ENCODE results near the gene GRHL1. TPM values are rescaled to one million over a fixed set of nuclear protein-coding genes. Genes with fewer than 3 reads are reported as not detected.

GRHL1 gene
- total and polyA plus RNA-seq, 9 donors: 0.18 to 2.4 (median 0.63) TPM; not detected in 1

DNA sequence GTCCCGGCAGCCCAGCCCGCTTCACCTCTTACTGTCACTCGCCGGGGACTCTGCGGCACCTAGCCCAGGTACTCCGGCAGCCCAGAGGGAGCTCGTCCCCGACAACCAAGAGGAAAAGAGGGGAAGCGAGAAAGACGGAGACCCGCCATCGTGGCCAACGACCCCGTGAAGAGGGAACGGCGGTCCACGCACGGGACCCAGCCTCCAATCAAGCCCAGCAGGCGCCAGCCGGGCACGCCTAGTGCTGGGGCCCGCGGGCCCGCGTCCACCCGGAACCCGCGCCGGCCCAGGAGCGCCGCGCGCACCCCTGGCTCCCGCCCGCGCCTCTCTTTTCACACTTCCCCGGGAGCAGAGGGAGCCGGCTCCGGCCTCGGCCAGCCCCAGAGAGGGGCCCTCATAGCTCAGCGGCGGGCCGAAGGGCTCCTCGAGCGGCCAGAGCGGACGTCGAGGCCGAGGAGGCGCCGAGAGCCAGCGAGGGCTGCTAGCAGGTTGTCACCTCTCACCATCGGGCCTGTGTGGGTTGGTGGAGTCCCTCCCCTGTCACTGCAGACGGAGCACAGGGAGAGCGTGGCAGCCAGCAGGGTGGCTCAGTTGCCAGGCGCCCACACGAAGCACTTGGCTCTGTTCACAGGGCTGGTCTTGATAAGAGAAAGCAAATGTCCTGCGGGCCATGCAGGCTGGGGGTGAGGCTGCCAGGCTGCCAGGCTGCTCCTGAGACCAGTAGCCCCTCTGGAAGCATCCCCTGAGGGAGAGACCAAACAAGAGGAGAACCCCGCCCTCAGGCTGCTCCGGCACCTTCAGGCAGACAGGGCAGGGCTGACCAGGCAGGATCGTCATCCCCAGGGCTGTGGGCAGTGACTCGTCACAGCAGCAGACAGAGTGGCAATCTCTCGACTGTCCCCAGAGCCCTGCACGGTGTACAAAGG, 55.0 kb downstream of the GRHL1 start:
- H3K4me3 ChIP-seq: no peak overlapping the region
- DNase-seq: peak in 1 of 5 donors; percentile 50
- no peaks in the 10 kb centered on the region for H3K36me3 ChIP-seq
- intact Hi-C loops (cut with DNase I): no loop called here
- no peak overlapping the region for H3K27ac ChIP-seq
- H3K9me3 ChIP-seq: no peaks in the 10 kb centered on the region
- no peak for TF ChIP-seq EP300 (IDR thresholded peaks at IDR 0.05)
- TF ChIP-seq POLR2A (IDR thresholded peaks at IDR 0.05): no peak
- no peak for TF ChIP-seq CTCF (IDR thresholded peaks at IDR 0.05)
- no peaks in the 10 kb centered on the region for H3K27me3 ChIP-seq
- 43 to 54% (median 47%) methylated on average over 53 to 64 of the region's 64 CpGs for WGBS, 3 donors
- peaks cover 17% of the 10 kb centered on the region for H3K4me1 ChIP-seq (ENCODE audit: insufficient read depth)

- peak in 1 of 5 donors; percentile 21 for DNase-seq
- H3K4me1 ChIP-seq (ENCODE audit: insufficient read depth): peaks cover 17% of the 10 kb centered on the region
- no peaks in the 10 kb centered on the region for H3K36me3 ChIP-seq
- intact Hi-C loops (cut with DNase I): no loop called here
- no peaks in the 10 kb centered on the region for H3K27me3 ChIP-seq
- TF ChIP-seq POLR2A (IDR thresholded peaks at IDR 0.05) (no peak), CTCF (IDR thresholded peaks at IDR 0.05) (no peak), EP300 (IDR thresholded peaks at IDR 0.05) (no peak)
- no peak overlapping the region for H3K4me3 ChIP-seq
- H3K9me3 ChIP-seq: no peaks in the 10 kb centered on the region
- WGBS, 3 donors: 59 to 72% (median 72%) methylated on average over 8 to 9 of the region's 9 CpGs
- no peak overlapping the region for H3K27ac ChIP-seq
These were observed 55.9 kb downstream of the GRHL1 start for GRCh38 chr2:10007435-10007834.

DNA sequence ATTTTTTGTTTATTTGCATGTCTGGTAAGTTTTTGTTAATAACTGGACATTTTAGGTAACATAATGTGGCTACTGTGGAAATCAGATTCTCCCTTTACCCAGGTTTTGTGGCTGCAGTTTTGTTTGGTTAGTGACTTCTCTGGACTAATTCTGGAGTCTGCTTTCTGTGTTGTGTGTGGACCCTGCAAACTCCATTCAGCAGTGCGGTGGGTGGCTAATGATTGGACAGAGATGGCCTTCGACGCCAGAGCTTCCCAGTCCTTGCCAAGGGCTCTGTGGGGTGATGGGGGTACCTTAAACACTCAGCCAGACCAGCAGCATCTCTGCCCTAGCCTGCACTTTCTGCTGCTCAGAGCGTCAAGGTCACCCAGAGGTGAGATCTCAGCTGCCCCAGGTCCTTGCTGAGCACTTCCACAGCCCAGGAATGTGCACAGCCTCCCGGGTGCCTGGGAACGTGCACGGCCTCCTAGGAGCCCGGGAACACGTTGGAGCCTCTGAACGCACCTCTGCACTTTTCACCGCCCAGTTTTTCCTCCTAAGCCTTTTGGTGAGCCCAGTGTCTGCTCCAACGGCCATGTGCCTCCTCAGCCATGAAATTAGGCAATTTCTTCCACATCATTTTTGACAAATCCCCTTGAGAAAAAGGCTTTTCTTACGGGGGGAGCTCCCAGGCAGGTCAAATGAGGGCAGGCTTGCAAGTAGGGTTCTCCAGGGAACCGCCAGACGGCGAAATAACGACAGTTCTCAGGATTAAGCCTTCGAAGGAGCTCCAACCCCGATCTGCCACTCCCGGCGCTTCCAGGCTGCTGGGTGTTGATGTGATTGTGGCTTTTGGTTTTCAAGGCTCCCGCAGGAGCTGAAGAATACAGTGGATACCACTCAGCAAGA, 56.7 kb downstream of the GRHL1 start:
- Histone ChIP-seq H3K36me3 (no peaks in the 10 kb centered on the region), H3K4me3 (no peak overlapping the region), H3K27ac (no peak overlapping the region), H3K4me1 (ENCODE audit: insufficient read depth) (peaks cover 17% of the 10 kb centered on the region), H3K27me3 (no peaks in the 10 kb centered on the region), H3K9me3 (no peaks in the 10 kb centered on the region)
- intact Hi-C loops (cut with DNase I): no loop called here
- WGBS, 3 donors: 77 to 82% (median 80%) methylated on average over 22 of the region's 22 CpGs
- peak in 1 of 5 donors; percentile 27 for DNase-seq
- TF ChIP-seq POLR2A (IDR thresholded peaks at IDR 0.05): no peak
- TF ChIP-seq CTCF (IDR thresholded peaks at IDR 0.05): no peak
- no peak for TF ChIP-seq EP300 (IDR thresholded peaks at IDR 0.05)

- intact Hi-C loops (cut with DNase I): no loop called here
- no peak for DNase-seq
- Histone ChIP-seq H3K27me3 (no peaks in the 10 kb centered on the region), H3K4me1 (ENCODE audit: insufficient read depth) (peaks cover 17% of the 10 kb centered on the region), H3K9me3 (no peaks in the 10 kb centered on the region), H3K27ac (no peak overlapping the region), H3K4me3 (no peak overlapping the region), H3K36me3 (no peaks in the 10 kb centered on the region)
- 88 to 92% (median 89%) methylated on average over 9 of the region's 9 CpGs for WGBS, 3 donors
- no peak for TF ChIP-seq CTCF (IDR thresholded peaks at IDR 0.05)
These were observed 57.3 kb downstream of the GRHL1 start for GRCh38 chr2:10008809-10009176.

Measured in ovary (tissue), 9 donors.